Fibroblast of the aortic adventitia (primary cell): ENCODE measurements around the gene HID1. TPM values are rescaled to one million over a fixed set of nuclear protein-coding genes. Genes with fewer than 3 reads are reported as not detected.
A peak's percentile ranks its signal among the peaks of the same experiment; 100 is the strongest.

Source experiments
- DNase-seq: peaks from one replicate; pipeline ENCODE4 v3.0.0-alpha.2; 2010; ENCODE audit warnings: low read depth
- H3K4me3 ChIP-seq: 2 replicates; pipeline ENCODE4 v1.5.1; 2011; ENCODE audit warnings: low read depth, mild to moderate bottlenecking, control low read depth, low read length, moderate library complexity
- CTCF ChIP-seq: IDR thresholded peaks from 2 replicates; pipeline ENCODE4 v1.5.1; 2011; ENCODE audit warnings: mild to moderate bottlenecking, low read length, control low read depth, inconsistent platforms; ENCODE audit not compliant: insufficient read depth
- total RNA-seq: library from RNA; depleted of rRNA; stranded (reverse); fragments of >200 nt; gene quantifications from 2 replicates; pipeline ENCODE4 v1.2.3, GENCODE V29; 2012; ENCODE audit warnings: low replicate concordance

HID1 gene
- total RNA-seq, 1 donor, result 0.90 TPM

DNA sequence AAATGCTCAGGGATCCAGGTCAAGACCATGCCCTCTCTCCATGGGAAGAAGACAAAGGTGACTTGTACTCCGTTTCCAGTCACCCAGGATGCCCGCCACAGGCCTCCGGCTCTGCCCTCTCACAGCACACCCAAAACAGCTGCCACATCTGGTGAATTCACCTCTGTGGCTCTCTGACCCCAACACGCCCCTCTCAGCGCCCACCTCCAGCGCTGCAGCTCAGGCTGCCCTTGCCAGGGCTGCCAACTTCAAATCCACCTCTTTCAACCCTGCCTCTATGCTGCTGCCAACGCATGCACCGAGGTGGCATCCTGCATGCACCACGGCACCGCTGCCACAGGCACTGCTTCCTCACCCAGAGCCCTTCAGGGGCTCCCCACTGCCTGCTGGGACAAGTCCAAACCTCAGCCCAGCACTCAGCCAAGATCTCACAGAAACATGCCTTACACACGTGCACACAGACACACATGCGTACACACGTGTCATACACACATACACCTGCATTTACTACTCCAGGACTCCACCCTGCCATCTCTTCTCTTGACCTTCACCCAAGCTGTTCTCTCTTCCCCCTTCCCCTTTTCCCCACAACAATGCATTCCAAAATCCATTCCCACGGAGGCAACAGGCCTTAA, 7.5 kb downstream of the HID1 start:
- no peak for TF ChIP-seq CTCF
- no peak for DNase-seq
- no peak overlapping the region for H3K4me3 ChIP-seq

DNA sequence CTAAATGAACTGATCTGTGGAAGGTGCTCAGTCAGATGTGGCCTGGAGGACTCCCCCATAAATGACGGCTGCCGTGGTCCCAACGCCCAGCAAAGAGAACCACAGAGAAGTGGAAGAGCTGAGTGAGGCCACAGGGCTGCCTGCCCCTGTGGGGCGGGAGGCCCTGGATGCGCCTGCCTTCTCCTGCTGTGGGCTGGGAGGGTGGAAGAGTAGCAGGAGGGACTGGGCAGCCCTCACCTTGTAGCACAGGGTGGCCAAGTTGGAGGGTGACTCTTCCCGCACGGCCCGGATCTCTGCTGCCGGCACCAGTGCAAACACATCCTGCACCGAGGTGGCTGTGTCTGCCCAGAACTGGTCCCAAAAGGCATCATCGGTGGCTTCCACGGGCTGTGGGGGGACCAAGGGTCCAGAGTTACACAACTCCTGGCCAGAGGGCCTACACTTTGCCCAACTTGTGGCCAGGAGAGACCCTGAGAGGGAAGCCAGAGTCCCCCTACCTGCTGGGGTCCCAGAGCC, 8.3 kb downstream of the HID1 start:
- no peak overlapping the region for H3K4me3 ChIP-seq
- no peak for DNase-seq
- no peak for TF ChIP-seq CTCF

- TF ChIP-seq CTCF, result no peak
- H3K4me3 ChIP-seq, result no peak overlapping the region
- no peak for DNase-seq
Observed at GRCh38 chr17:74963656-74964055, 8.9 kb downstream of the HID1 start.

DNA sequence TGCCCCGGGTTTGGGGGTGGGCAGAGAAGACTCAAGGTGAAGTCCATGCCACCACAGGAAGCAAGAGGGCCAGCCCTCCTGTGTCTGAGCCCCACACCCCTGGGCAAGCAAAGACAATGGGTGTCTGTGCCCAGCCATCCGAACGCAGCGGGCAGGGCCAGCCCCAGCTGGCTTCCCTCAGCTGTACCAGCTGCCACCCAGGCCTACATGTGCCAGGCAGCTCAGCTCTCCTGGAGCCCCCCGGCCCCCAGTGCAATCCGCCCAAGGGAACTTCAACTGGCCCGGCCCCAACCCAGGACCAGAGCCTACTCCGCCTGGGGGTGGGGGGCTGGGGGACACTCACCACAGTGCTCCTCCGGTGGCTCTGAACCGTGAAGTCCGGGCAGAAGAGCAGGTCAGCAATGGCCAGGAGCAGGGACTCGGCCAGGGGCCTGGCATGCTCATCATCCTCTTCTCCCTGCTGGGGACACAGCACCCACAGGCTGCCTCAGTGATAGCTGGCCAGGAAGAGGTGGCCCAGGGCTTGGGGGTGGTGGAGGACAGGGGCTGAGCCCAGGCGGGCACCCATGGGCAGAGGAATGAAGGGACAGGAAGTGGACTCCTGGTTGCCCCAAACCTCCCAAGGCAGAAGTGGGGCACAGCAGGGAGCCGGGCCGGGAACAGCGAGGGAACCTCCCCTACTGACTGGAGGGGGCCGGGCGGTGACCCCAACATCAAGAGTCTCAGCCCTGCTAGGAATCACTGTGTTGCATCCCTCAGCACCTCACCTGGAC, 9.8 kb downstream of the HID1 start:
- no peak for DNase-seq
- no peak for TF ChIP-seq CTCF
- H3K4me3 ChIP-seq, result no peak overlapping the region

DNA sequence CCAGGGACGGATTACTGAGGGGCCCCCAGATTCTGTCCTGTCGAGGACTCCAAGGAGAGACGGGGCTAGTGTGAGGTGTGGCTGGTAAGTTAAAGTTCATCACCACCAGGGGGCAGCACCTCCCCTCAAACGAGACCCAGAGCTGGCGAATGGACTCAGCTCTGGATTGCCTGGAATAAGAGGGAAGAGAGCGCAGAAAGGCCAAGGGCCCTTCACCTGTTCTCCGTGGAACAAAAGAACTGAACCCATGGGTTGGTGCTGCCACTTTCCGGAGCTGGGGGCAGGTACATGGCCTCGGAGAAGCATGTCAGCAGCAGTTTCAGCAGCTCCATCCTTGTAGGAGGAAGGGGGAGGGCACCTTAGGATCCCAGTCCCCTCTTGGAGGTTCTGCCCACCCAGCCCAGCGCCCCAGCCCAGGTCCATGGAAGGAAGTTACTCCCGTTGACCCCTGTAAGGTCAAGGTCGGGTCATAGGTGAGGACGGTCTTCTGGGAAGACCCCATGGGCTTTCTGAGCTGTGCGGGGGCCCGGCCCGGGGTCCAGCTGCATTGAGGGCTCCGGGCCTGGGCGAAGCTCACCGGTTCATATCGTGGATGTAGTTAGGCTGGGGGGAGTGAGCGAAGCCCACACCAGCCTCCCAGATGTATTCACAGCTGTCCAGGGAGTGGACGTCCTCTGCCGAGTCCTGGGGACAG, 10.8 kb downstream of the HID1 start:
- no peak overlapping the region for H3K4me3 ChIP-seq
- peak; percentile 90 for DNase-seq
- peak; percentile 68 for TF ChIP-seq CTCF

DNA sequence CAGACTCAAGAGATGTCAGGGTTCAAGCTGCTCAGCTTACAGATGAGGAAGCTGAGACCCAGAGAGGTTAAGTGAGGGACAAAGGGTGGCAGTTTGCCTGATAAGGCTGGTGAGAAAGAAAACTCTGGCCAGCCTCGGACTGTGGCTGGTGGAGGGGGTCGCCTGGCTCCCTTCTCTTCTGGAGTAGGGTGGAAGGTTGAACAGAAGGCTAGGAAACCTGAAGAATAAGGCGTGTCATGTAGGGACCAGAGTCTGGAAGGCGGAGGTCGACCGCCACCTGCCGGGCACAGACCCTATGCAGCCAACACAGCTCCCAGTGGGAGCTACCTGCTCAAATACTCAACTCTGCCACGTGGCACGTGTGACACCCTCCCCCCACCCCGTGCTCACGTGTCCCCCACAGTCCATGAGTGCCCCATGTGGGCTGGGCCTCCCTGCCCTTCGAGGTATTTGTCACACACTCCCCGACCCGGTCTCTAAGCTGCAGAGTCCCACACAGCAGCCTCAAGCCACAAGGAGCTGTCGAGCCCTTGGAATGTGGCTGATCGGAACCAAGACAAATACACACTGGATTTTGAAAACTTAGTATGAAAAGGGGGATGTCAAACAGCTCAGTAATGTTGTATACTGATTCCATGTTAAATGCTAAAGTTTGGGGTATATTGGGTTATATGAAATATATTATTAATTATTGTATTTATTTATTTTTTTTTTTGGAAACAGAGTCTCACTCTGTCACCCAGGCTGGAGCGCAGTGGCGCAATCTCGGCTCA, 11.8 kb downstream of the HID1 start:
- no peak overlapping the region for H3K4me3 ChIP-seq
- DNase-seq, result peak; percentile 14
- TF ChIP-seq CTCF, result peak; percentile 43
